SK-N-SH (cell line): ENCODE measurements around the gene PTGIS. TPM values are rescaled to one million over a fixed set of nuclear protein-coding genes. Genes with fewer than 3 reads are reported as not detected.

ENCODE experiments used
- CTCF ChIA-PET: fragments of 300-600, 350-600 bp; formaldehyde crosslinking; extraction: SDS; loops from one replicate; lab custom pipeline; 2021; lab: Yijun Ruan, JAX
- POLR2A ChIA-PET: fragments of 350-600 bp; sonication (Branson Sonifier 250); formaldehyde crosslinking; extraction: SDS; loops from one replicate; lab custom pipeline; 2020; ENCODE audit warnings: antibody characterized with exemption, inconsistent platforms; lab: Yijun Ruan, JAX
- DNase-seq: peaks from one replicate; pipeline ENCODE4 v3.0.0; 2012
- H2AFZ ChIP-seq: fragments of 200-600 bp; sonication (generic); 2 replicates; pipeline ENCODE4 v1.8.1; 2016; ENCODE audit warnings: antibody characterized with exemption, mild to moderate bottlenecking, low read depth
- H3F3A ChIP-seq: fragments of 200-600 bp; sonication (generic); replicated peaks from 2 replicates; pipeline ENCODE3; 2016; ENCODE audit warnings: antibody characterized with exemption, mild to moderate bottlenecking; ENCODE audit not compliant: insufficient read depth
- H3K27ac ChIP-seq, 2 experiments: fragments of 200-500 bp in 1 of 2; fragments of 200-600 bp in 1 of 2; sonication (Bioruptor generic) in 1 of 2; sonication (generic), shearing (Covaris generic) in 1 of 2; 2 replicates each; pipeline versions ENCODE4 v1.5.1 to v1.6.1; 2014 to 2016; ENCODE audit warnings: low read depth in 2 of 2, inconsistent platforms in 1 of 2, low read length in 1 of 2, mild to moderate bottlenecking in 1 of 2, mixed read lengths in 1 of 2
- H3K27me3 ChIP-seq: fragments of 200-600 bp; sonication (generic), shearing (Covaris generic); 2 replicates; pipeline ENCODE4 v1.6.1; 2016; ENCODE audit warnings: mixed run types; ENCODE audit not compliant: insufficient read depth
- H3K36me3 ChIP-seq, 2 experiments: fragments of 200-500 bp in 1 of 2; fragments of 200-600 bp in 1 of 2; sonication (Bioruptor generic) in 1 of 2; sonication (generic) in 1 of 2; replicated peaks in 1 of 2; 2 replicates each; pipeline versions ENCODE3 to v1.5.1; 2014 to 2016; ENCODE audit warnings: low read length in 1 of 2, mild to moderate bottlenecking in 1 of 2; ENCODE audit not compliant: insufficient read depth in 2 of 2, control insufficient read depth in 1 of 2
- H3K4me1 ChIP-seq, 2 experiments: fragments of 200-500 bp in 1 of 2; fragments of 200-600 bp in 1 of 2; sonication (Bioruptor generic) in 1 of 2; sonication (generic), shearing (Covaris generic) in 1 of 2; 2 replicates each; pipeline versions ENCODE4 v1.5.1 to v1.6.1; 2014 to 2016; ENCODE audit warnings: low read depth in 1 of 2, low read length in 1 of 2, mixed run types in 1 of 2; ENCODE audit not compliant: insufficient read depth in 2 of 2, control insufficient read depth in 1 of 2
- H3K4me2 ChIP-seq: fragments of 200-600 bp; sonication (generic), shearing (Covaris generic); 2 replicates; pipeline ENCODE4 v1.6.1; 2017; ENCODE audit warnings: mixed run types
- H3K4me3 ChIP-seq, 2 experiments: fragments of 200-500 bp in 1 of 2; fragments of 200-600 bp in 1 of 2; sonication (Bioruptor generic) in 1 of 2; sonication (generic), shearing (Covaris generic) in 1 of 2; 2 replicates each; pipeline versions ENCODE4 v1.5.1 to v1.8.1; 2014 to 2016; ENCODE audit warnings: low read depth in 2 of 2, inconsistent platforms in 1 of 2, low read length in 1 of 2, mild to moderate bottlenecking in 1 of 2, mixed read lengths in 1 of 2, moderate library complexity in 1 of 2
- H3K79me2 ChIP-seq: fragments of 200-600 bp; sonication (generic); 2 replicates; pipeline ENCODE4 v1.8.1; 2017; ENCODE audit warnings: mild to moderate bottlenecking; ENCODE audit not compliant: insufficient read depth
- H3K9ac ChIP-seq: fragments of 200-600 bp; sonication (generic); 2 replicates; pipeline ENCODE4 v1.6.1; 2017; ENCODE audit warnings: mixed run types
- H3K9me2 ChIP-seq: fragments of 200-600 bp; sonication (generic); 2 replicates; pipeline ENCODE4 v1.6.1; 2017; ENCODE audit warnings: mixed run types
- H3K9me3 ChIP-seq: fragments of 200-600 bp; sonication (generic); 2 replicates; pipeline ENCODE4 v1.6.1; 2017; ENCODE audit warnings: mixed run types, mild to moderate bottlenecking, moderate library complexity
- H4K20me1 ChIP-seq: fragments of 200-600 bp; sonication (generic); 2 replicates; pipeline ENCODE4 v1.6.1; 2017; ENCODE audit warnings: mild to moderate bottlenecking, mixed run types; ENCODE audit not compliant: insufficient read depth
- EP300 ChIP-seq, 2 experiments: IDR thresholded peaks; 2 replicates each; pipeline versions ENCODE4 v1.4.0 to v1.6.1; 2012; ENCODE audit warnings: borderline replicate concordance in 1 of 2, low read depth in 1 of 2, low read length in 1 of 2
- FOXJ3 ChIP-seq: sonication (generic); formaldehyde crosslinking; IDR thresholded peaks from 2 replicates; pipeline ENCODE4 v1.5.1; 2020; ENCODE audit warnings: mild to moderate bottlenecking, missing genetic modification reagents
- FOXM1 ChIP-seq: IDR thresholded peaks from 2 replicates; pipeline ENCODE4 v1.4.0; 2012; ENCODE audit warnings: low read depth, mild to moderate bottlenecking
- GABPA ChIP-seq: IDR thresholded peaks from 2 replicates; pipeline ENCODE4 v1.4.0; 2012; ENCODE audit warnings: low read depth, mild to moderate bottlenecking
- MEF2A ChIP-seq: IDR thresholded peaks from 2 replicates; pipeline ENCODE4 v1.4.0; 2012; ENCODE audit warnings: low read depth, borderline replicate concordance
- MXI1 ChIP-seq: IDR thresholded peaks from 2 replicates; pipeline ENCODE4 v1.6.1; 2012; ENCODE audit warnings: mild to moderate bottlenecking, low read depth, low read length, improper control_type of control experiment
- NFIC ChIP-seq: IDR thresholded peaks from 2 replicates; pipeline ENCODE4 v1.4.0; 2012; ENCODE audit warnings: borderline replicate concordance
- NRF1 ChIP-seq: IDR thresholded peaks from 2 replicates; pipeline ENCODE4 v1.6.1; 2012; ENCODE audit warnings: low read depth, mild to moderate bottlenecking, low read length
- PBX3 ChIP-seq: IDR thresholded peaks from 2 replicates; pipeline ENCODE4; 2012
- SIN3A ChIP-seq: IDR thresholded peaks from 2 replicates; pipeline ENCODE4 v1.6.1; 2012; ENCODE audit warnings: low read depth, mild to moderate bottlenecking, low read length, moderate library complexity, borderline replicate concordance
- TCF12 ChIP-seq: IDR thresholded peaks from 2 replicates; pipeline ENCODE4 v1.4.0; 2012
- WGBS: methylation state at CpG from one replicate; pipeline ENCODE4 v1.1.6; 2017; ENCODE audit warnings: low lambda C conversion rate; 5-methylcytosine and 5-hydroxymethylcytosine counted together
- polyA plus RNA-seq, 3 experiments: library from polyadenylated mRNA; depleted of rRNA; stranded (reverse); fragments of >200 nt; gene quantifications; 2 replicates each; pipeline ENCODE4 v1.2.3, GENCODE V29; 2012
- TF ChIP-seq, protein P1 (sequence below): IDR thresholded peaks from 2 replicates; pipeline ENCODE4 v1.4.0; 2012; ENCODE audit warnings: low read depth, borderline replicate concordance

Gene PTGIS
- polyA plus RNA-seq, 1 of the 3 experiments (the other 2 are of a cell fraction), result 1.0 TPM

DNA sequence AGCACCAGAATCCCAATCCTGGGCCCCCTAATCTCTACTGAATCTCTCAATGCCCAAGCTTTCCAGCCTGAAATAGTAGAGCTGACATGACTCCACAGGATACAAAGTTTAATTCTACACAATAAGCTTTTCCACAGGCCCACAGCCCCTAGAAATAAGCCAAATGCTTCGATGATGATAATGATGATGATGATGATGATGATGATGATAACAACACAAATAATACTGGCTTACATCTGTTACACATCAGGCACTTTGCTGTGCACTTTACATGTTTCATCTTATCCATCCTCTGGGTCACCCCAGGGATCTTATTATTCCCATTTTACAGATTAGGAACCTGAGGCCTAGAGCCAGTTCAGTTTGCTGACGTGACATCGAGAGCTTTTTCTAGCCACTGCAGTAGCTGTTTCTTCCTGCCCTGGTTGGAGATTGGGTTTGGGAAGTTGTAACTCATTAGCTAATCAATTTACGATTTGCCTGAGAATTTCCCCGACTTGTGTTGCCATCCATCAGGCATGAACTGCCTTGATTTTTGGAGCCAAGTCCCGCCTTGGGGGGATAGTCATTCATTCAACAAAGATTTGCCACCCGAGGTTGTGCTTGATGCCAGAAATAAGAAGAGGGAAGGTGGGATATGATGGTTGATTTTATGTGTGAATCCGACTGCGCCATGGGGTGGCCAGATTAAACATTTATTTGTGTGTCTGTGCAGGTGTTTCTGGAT, 105.9 kb downstream of the PTGIS start:
- CTCF ChIA-PET, result interaction anchor here (0.7 to 1.1 kb wide), 3 partner anchors 10 to 59 kb away, joined by 3 read pairs; no protein-coding TSS in a partner anchor
- no peaks in the 10 kb centered on the region for H3K9me3 ChIP-seq
- H3K36me3 ChIP-seq, result no peaks in the 10 kb centered on the region
- no peak overlapping the region for H3K4me2 ChIP-seq
- DNase-seq, result no peak
- H3K79me2 ChIP-seq, result no peaks in the 10 kb centered on the region
- WGBS, result 71% methylated on average over 9 of the region's 9 CpGs
- H3K4me1 ChIP-seq, result peaks cover 0 to 11% of the 10 kb centered on the region in 2 experiments; a peak in 1 of 4 replicates
- no peaks in the 10 kb centered on the region for H3K27me3 ChIP-seq
- no peak overlapping the region for H3K27ac ChIP-seq
- H3K9ac ChIP-seq, result no peak overlapping the region
- H3K4me3 ChIP-seq, result no peak overlapping the region
- POLR2A ChIA-PET, result no interaction called here
- H4K20me1 ChIP-seq, result no peaks in the 10 kb centered on the region
- TF ChIP-seq GABPA, result no peak
- TF ChIP-seq, protein P1, sequence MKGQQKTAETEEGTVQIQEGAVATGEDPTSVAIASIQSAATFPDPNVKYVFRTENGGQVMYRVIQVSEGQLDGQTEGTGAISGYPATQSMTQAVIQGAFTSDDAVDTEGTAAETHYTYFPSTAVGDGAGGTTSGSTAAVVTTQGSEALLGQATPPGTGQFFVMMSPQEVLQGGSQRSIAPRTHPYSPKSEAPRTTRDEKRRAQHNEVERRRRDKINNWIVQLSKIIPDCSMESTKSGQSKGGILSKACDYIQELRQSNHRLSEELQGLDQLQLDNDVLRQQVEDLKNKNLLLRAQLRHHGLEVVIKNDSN, result no peak
- no peak overlapping the region for H2AFZ ChIP-seq
- H3K9me2 ChIP-seq, result no peaks in the 10 kb centered on the region
- H3F3A ChIP-seq, result no peaks in the 10 kb centered on the region

DNA sequence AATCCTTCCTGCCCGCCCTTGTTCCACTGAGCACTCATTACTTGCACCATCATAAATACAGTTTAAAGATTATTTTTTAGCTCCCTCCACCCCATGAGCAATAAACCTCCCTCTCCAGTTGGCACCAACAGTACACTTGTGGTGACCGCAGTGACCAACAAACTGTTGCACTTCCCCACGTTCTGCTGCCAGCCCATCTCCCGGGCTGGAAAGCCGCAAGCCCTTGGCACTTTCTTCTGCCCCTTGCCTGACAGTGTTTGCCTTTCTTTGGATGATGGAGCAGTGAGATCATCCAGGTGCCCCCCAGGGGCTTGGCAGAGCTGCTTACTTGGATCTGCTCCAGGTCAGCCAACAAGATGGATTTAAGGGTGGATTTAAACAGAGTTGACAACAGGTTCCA, 107.0 kb downstream of the PTGIS start:
- Histone ChIP-seq H3K9me2 (no peaks in the 10 kb centered on the region), H3K4me2 (no peak overlapping the region), H3K27ac (no peak overlapping the region), H3K36me3 (no peaks in the 10 kb centered on the region), H3K9me3 (no peaks in the 10 kb centered on the region), H3K4me1 (peaks cover 0 to 13% of the 10 kb centered on the region in 2 experiments; a peak in 1 of 4 replicates), H3K9ac (no peak overlapping the region), H3K79me2 (no peaks in the 10 kb centered on the region), H4K20me1 (no peaks in the 10 kb centered on the region), H3K27me3 (no peaks in the 10 kb centered on the region), H2AFZ (no peak overlapping the region), H3F3A (no peaks in the 10 kb centered on the region), H3K4me3 (no peak overlapping the region)
- 49% methylated on average over 5 of the region's 5 CpGs for WGBS
- ChIA-PET CTCF (interaction anchor here (1.1 kb wide), 1 partner anchor 60 kb away, joined by 3 read pairs; no protein-coding TSS in a partner anchor), POLR2A (no interaction called here)
- DNase-seq, result no peak
- TF ChIP-seq PBX3 (peak; percentile 15; the same call in 1 of the 2 replicates), MEF2A (no peak), NRF1 (no peak), NFIC (peak; percentile 73), TCF12 (peak; percentile 35; the same call in 1 of the 2 replicates), SIN3A (no peak), FOXM1 (no peak), EP300 (IDR thresholded peaks at IDR 0.05; ENCODE audit: borderline replicate concordance in 1 of 2, low read depth in 1 of 2, low read length in 1 of 2) (peak in 1 of 2 experiments; percentile 23; a peak in 1 of 4 replicates), FOXJ3 (no peak), MXI1 (no peak)
